Spinal cord (tissue), 10 donors: Measurements from ENCODE around the gene CABCOCO1. TPM values are rescaled to one million over a fixed set of nuclear protein-coding genes. Genes with fewer than 3 reads are reported as not detected.
"Not testable (repeated sequence)": the region's sequence is repeated elsewhere in the genome, so short reads cannot be mapped to it uniquely, and the experiment has no call there.

ENCODE experiments used
- DNase-seq, 6 donors: peaks; one replicate each; pipeline versions ENCODE4 v3.0.0 to v3.0.0-alpha.2; 2013 to 2015; ENCODE audit warnings: low spot score in 6 of 6, low read depth in 4 of 6
- H3K27ac ChIP-seq: one replicate; pipeline ENCODE4 v1.5.1; 2013; ENCODE audit warnings: low read depth, low read length, control low read depth
- H3K27me3 ChIP-seq: one replicate; pipeline ENCODE4 v1.6.1; 2013; ENCODE audit warnings: low read length; ENCODE audit not compliant: control insufficient read depth, insufficient read depth
- H3K36me3 ChIP-seq: one replicate; pipeline ENCODE4 v1.6.1; 2013; ENCODE audit warnings: low read length; ENCODE audit not compliant: control insufficient read depth, insufficient read depth
- H3K4me1 ChIP-seq: one replicate; pipeline ENCODE4 v1.6.1; 2013; ENCODE audit warnings: low read length; ENCODE audit not compliant: control insufficient read depth, insufficient read depth
- H3K4me3 ChIP-seq: one replicate; pipeline ENCODE4 v1.5.1; 2013; ENCODE audit warnings: low read depth, low read length, control low read depth
- H3K9me3 ChIP-seq: one replicate; pipeline ENCODE4 v1.6.1; 2013; ENCODE audit warnings: low read length; ENCODE audit not compliant: control insufficient read depth, insufficient read depth
- WGBS: methylation state at CpG from one replicate; pipeline ENCODE4 v1.1.5; 2013; ENCODE audit warnings: missing lambda C conversion rate; ENCODE audit not compliant: insufficient coverage; 5-methylcytosine and 5-hydroxymethylcytosine counted together
- polyA plus RNA-seq, 2 donors: library from polyadenylated mRNA; unstranded; fragments of 120-200 nt; gene quantifications; one replicate each; pipeline ENCODE4 v1.2.1, GENCODE V29; 2013; ENCODE audit not compliant: insufficient read length in 2 of 2
- total RNA-seq, 2 donors: library from RNA; depleted of rRNA in 1 of 2; stranded (reverse); fragments of 120-200 nt in 1 of 2; fragments of >200 nt in 1 of 2; gene quantifications; one replicate each; pipeline versions ENCODE4 v1.2.3 to v1.2.4, GENCODE V29; 2013 to 2014
- donor health status: healthy.

CABCOCO1 gene
- total and polyA plus RNA-seq, 4 donors: 4.7 to 6.9 (median 6.4) TPM

DNA sequence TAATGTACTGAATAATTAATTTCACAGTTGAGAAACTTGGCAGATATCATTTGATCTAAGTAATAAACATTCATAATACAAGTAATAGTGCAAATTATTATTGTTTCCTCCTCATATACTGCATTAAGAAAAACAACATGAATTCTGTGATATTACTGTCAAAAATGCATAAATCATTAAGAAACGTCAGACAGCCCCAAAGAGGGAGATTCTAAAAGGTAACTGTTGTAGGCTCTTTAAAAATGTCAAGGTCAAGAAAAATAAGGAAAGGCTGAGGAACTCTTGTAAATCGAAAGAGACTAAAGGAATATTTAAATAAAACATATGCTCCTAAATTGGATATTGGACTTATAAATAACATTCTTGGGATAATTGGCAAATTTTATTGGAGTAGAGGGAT is 67.9 kb downstream of the CABCOCO1 start:
- DNase-seq: no peak
- no CpG with 5 or more reads among the region's 2 CpGs for WGBS

DNA sequence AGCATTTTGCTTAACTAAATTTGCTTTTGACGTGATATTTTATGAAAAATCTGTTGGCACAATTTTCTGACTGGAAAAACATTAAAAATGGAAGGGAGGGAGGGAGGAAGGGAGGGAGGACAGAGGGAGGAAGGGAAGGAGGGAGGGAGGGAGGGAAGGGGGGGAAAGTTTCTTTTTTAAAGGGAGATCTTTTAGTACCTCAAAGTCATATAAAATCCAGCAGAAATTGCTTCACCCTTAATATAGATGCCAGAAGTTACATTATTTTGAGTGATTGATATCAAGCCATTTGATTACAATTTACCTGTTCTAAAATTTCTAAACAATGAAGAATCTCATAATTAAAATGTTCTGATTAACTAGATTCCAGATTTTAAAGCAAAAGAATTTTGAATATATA is 68.9 kb downstream of the CABCOCO1 start:
- H3K27me3 ChIP-seq: no peaks in the 10 kb centered on the region
- WGBS: no CpG with 5 or more reads among the region's 1 CpG
- H3K27ac ChIP-seq: no peak overlapping the region
- H3K36me3 ChIP-seq: no peaks in the 10 kb centered on the region
- no peak for DNase-seq
- H3K9me3 ChIP-seq: no peaks in the 10 kb centered on the region
- H3K4me3 ChIP-seq: no peak overlapping the region
- no peaks in the 10 kb centered on the region for H3K4me1 ChIP-seq

More for the DNA sequence above, 67.9 kb downstream of the CABCOCO1 start:
- Histone ChIP-seq H3K4me3 (no peak overlapping the region), H3K36me3 (no peaks in the 10 kb centered on the region), H3K9me3 (no peaks in the 10 kb centered on the region), H3K27me3 (no peaks in the 10 kb centered on the region), H3K27ac (no peak overlapping the region), H3K4me1 (no peaks in the 10 kb centered on the region)

DNA sequence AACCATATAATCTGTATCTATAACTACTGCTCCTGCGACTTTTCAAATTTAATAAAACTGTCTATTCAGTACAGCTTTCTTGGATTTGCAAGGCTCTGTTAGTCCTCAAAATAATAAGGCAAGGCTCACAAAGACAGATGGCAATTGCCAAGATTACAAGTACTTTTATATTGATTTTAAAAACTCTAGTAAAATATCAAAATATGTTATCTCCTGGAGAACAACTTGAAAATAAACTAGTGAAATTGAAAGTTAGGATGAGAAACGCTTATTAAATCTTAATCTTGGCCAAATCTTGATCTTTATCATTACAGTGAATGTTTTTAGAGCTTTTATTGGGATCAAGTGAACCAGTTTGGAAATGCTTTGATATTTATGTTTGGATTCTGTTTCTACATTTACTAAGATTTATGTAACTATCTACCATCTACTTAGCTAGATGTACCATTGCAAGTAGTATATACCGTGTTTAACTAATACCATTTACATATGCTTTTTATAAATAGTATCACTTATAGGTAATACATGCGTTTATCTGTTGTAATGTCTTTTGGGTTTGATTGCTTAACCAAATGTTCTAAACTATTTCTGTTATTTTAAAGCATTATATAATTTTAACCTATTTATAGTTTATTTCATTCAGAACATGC is 70.0 kb downstream of the CABCOCO1 start:
- no peak for DNase-seq
- no peak overlapping the region for H3K4me3 ChIP-seq
- no peaks in the 10 kb centered on the region for H3K4me1 ChIP-seq
- H3K9me3 ChIP-seq: no peaks in the 10 kb centered on the region
- H3K36me3 ChIP-seq: no peaks in the 10 kb centered on the region
- H3K27ac ChIP-seq: no peak overlapping the region
- no CpG with 5 or more reads among the region's 4 CpGs for WGBS
- no peaks in the 10 kb centered on the region for H3K27me3 ChIP-seq

DNA sequence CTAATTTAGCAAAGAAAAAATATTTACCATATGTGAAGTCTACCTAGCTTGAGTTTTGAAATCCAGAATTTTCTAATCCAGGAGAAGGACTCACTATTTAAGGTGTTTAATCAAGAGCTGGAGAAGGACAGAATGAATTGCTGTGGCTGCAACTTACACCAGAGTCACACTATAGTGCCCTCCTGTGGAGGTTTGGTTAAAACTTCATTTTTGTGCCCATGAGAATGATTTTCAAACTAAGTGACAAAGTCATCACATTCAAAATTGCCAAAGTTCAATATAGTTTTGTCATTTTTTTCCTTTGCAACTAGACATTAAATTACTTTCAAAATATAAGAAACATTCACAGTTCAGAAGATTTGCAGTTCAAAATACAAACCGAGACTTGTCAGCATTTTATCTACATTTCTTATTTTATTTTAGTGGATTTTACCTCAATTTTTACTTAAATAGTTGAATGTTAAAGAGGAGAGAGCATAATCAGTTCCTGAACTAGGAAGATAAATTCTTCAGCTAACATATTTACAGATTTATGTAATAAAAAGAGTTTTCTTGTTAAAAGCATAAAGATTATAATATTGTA is 70.7 kb downstream of the CABCOCO1 start:
- peak in 5 of 6 donors; percentile 12 to 77 (median 22) for DNase-seq
- Histone ChIP-seq H3K36me3 (no peaks in the 10 kb centered on the region), H3K4me3 (no peak overlapping the region), H3K27ac (no peak overlapping the region), H3K9me3 (no peaks in the 10 kb centered on the region), H3K4me1 (no peaks in the 10 kb centered on the region), H3K27me3 (no peaks in the 10 kb centered on the region)
- no CpG with 5 or more reads among the region's 1 CpG for WGBS

GRCh38 chr10:61735882-61736281 is 73.2 kb downstream of the CABCOCO1 start:
- H3K27me3 ChIP-seq: no peaks in the 10 kb centered on the region
- WGBS: no CpG with 5 or more reads among the region's 3 CpGs

GRCh38 chr10:61737455-61737854 is 74.7 kb downstream of the CABCOCO1 start:
- not testable (repeated sequence) for H3K27ac ChIP-seq, DNase-seq, H3K36me3 ChIP-seq, H3K27me3 ChIP-seq, H3K9me3 ChIP-seq, H3K4me3 ChIP-seq, H3K4me1 ChIP-seq
- WGBS: no CpG with 5 or more reads among the region's 6 CpGs

More at GRCh38 chr10:61735882-61736281, 73.2 kb downstream of the CABCOCO1 start:
- H3K4me1 ChIP-seq: no peaks in the 10 kb centered on the region
- no peak overlapping the region for H3K4me3 ChIP-seq
- no peaks in the 10 kb centered on the region for H3K36me3 ChIP-seq
- DNase-seq: no peak
- no peak overlapping the region for H3K27ac ChIP-seq
- no peaks in the 10 kb centered on the region for H3K9me3 ChIP-seq

- H3K27me3 ChIP-seq: no peaks in the 10 kb centered on the region
- DNase-seq: peak in 1 of 6 donors; percentile 42
- H3K4me1 ChIP-seq: no peaks in the 10 kb centered on the region
- no peaks in the 10 kb centered on the region for H3K36me3 ChIP-seq
- no peaks in the 10 kb centered on the region for H3K9me3 ChIP-seq
- H3K4me3 ChIP-seq: no peak overlapping the region
- no peak overlapping the region for H3K27ac ChIP-seq
- no CpG with 5 or more reads among the region's 1 CpG for WGBS
These were observed 80.1 kb downstream of the CABCOCO1 start for GRCh38 chr10:61742812-61743211.

DNA sequence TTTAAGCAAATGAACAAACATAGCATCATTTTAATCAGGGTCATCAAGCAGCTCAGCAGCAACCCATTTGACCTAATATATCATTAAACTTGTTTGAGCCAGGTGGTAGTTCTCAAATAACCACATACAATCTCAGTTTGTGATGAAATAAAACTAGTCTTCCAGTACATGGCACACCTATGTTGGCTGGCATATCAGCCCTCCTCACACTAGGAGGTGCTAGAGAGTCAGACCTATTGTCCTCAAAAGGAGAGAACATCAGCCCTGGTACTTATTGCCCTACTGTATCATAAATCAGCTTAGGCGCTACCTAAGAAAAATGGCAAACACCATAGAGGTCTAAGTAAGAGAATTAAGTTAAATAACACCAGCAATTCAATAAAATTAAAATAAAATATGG is 81.7 kb downstream of the CABCOCO1 start:
- Histone ChIP-seq H3K27me3 (no peaks in the 10 kb centered on the region), H3K4me1 (no peaks in the 10 kb centered on the region), H3K36me3 (no peaks in the 10 kb centered on the region), H3K9me3 (no peaks in the 10 kb centered on the region), H3K4me3 (no peak overlapping the region), H3K27ac (no peak overlapping the region)
- no CpG with 5 or more reads among the region's 1 CpG for WGBS
- DNase-seq: no peak

DNA sequence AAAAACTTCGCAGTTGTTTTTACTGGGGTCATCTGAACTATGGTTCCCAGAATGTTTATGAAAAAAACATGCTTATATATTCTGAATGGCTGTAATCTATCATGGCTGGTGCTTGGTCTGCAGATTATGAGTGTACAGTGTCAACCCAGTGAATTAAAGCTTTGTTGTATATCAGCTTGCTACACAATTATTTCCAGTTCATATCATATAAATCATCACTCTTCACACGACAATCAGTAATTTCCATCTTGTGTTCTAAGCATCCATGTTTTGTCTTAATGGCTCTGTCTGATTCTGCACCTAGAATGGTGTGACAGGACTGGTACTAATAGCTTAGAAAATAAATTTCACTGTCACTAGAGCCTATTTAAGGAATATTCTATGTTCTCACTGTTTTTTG is 83.6 kb downstream of the CABCOCO1 start:
- H3K4me1 ChIP-seq: no peaks in the 10 kb centered on the region
- DNase-seq: no peak
- no peaks in the 10 kb centered on the region for H3K27me3 ChIP-seq
- no peak overlapping the region for H3K27ac ChIP-seq
- no peaks in the 10 kb centered on the region for H3K9me3 ChIP-seq
- no peaks in the 10 kb centered on the region for H3K36me3 ChIP-seq
- WGBS: no CpG with 5 or more reads among the region's 2 CpGs
- H3K4me3 ChIP-seq: no peak overlapping the region

GRCh38 chr10:61747307-61747706 is 84.6 kb downstream of the CABCOCO1 start:
- no peaks in the 10 kb centered on the region for H3K36me3 ChIP-seq
- H3K4me1 ChIP-seq: no peaks in the 10 kb centered on the region
- no CpG with 5 or more reads among the region's 2 CpGs for WGBS
- H3K9me3 ChIP-seq: no peaks in the 10 kb centered on the region
- DNase-seq: no peak
- H3K27ac ChIP-seq: no peak overlapping the region
- H3K27me3 ChIP-seq: no peaks in the 10 kb centered on the region
- no peak overlapping the region for H3K4me3 ChIP-seq
